Heart right ventricle (tissue), 16 donors: ENCODE results near the gene PNMA8B. TPM values are rescaled to one million over a fixed set of nuclear protein-coding genes. Genes with fewer than 3 reads are reported as not detected.

Source experiments
- ATAC-seq, 8 donors: fragments of 200-7000 bp; cut with Tn5 transposase; one replicate each; pipeline ENCODE4 v1.9.1; 2020; ENCODE audit warnings: mild to moderate bottlenecking in 8 of 8, moderate library complexity in 8 of 8, moderate number of reproducible peaks in 1 of 8
- DNase-seq, 2 donors: peaks; one replicate each; pipeline ENCODE4 v3.0.0-alpha.2; 2020
- H3K27ac ChIP-seq, 10 donors: fragments of 200-600 bp; sonication (generic) in 2 of 10; one replicate each; pipeline versions ENCODE4 v1.5.0 to v1.8.0; 2020 to 2022; ENCODE audit warnings: mild to moderate bottlenecking in 3 of 10
- H3K27me3 ChIP-seq, 7 donors: fragments of 200-600 bp; one replicate each; pipeline ENCODE4 v1.8.0; 2021 to 2022; ENCODE audit warnings: mild to moderate bottlenecking in 2 of 7
- H3K36me3 ChIP-seq, 9 donors: fragments of 200-600 bp; sonication (generic) in 1 of 9; one replicate each; pipeline versions ENCODE4 v1.5.0 to v1.8.0; 2020 to 2022; ENCODE audit warnings: mild to moderate bottlenecking in 2 of 9
- H3K4me1 ChIP-seq, 9 donors: fragments of 200-600 bp; sonication (generic) in 1 of 9; one replicate each; pipeline versions ENCODE4 v1.5.0 to v1.8.0; 2020 to 2022; ENCODE audit warnings: mild to moderate bottlenecking in 4 of 9
- H3K4me3 ChIP-seq, 10 donors: fragments of 200-600 bp; sonication (generic) in 2 of 10; one replicate each; pipeline versions ENCODE4 v1.5.0 to v1.8.0; 2020 to 2022; ENCODE audit warnings: mild to moderate bottlenecking in 7 of 10, moderate library complexity in 2 of 10
- H3K9me3 ChIP-seq, 11 donors: fragments of 200-600 bp in 10 of 11; sonication (generic) in 2 of 11; one replicate each; pipeline versions ENCODE4 v1.5.0 to v1.8.0; 2013 to 2022; ENCODE audit warnings: mild to moderate bottlenecking in 2 of 11, control low read depth in 1 of 11, moderate library complexity in 1 of 11
- WGBS, 2 donors: extraction: QIAGEN DNeasy Blood & Tissue Kit; methylation state at CpG; one replicate each; pipeline ENCODE4 v1.1.7; 2013; ENCODE audit warnings: inconsistent platforms in 1 of 2; 5-methylcytosine and 5-hydroxymethylcytosine counted together
- intact Hi-C, 10 donors: fragments of 100-400 bp; cut with DNase I; formaldehyde crosslinking; loops; one replicate each; pipeline versions ENCODE4 v1.11.1 to v1.14.2; 2022
- polyA plus RNA-seq, 2 donors: library from polyadenylated mRNA; stranded (reverse); fragments of 200-250 nt; gene quantifications; one replicate each; pipeline ENCODE4 v1.2.3, GENCODE V29; 2013
- total RNA-seq, 10 donors: library from RNA; stranded (reverse); fragmentation: NEBNext Ultra II Directional in 3 of 10; extraction: Animal tissue kit (Norgen Biotek cat#: 25700) in 3 of 10; gene quantifications; one replicate each; pipeline versions ENCODE4 v1.2.1 to v1.2.4, GENCODE V29; 2021 to 2023
- TF ChIP-seq, protein P1 (sequence below), 9 donors: fragments of 200-600 bp; sonication (generic) in 2 of 9; IDR thresholded peaks; one replicate each; pipeline versions ENCODE4 v1.5.0 to v1.8.0; 2021 to 2022; ENCODE audit warnings: antibody characterized with exemption in 9 of 9, mild to moderate bottlenecking in 5 of 9, moderate library complexity in 1 of 9
- donor health status: Arrhythmogenic right ventricular cardiomyopathy.
- donor health status: ischemic (EF 13 %, LVEDD 7.1; RV severe dilation, severe dysfunction).
- donor health status: healthy with polysubstance abuse.
- donor health status: DM: no; HTN: yes; CAD: no.
- donor health status: DM: no; HTN: no; CAD: no.
- donor health status: ischemic (EF 25% LVEDD 6.9; RV normal size, moderate dysfunction).
- donor health status: ischemic (EF 25% LVEDD 5.7; RV mildly dilated, moderate dysfunction).
- donor health status: healthy.
- donor health status: DM: yes; HTN: yes; CAD: no.
- donor health status: Ischemic cardiomyopathy.
- donor health status: ischemic (EF 35%, LVEDD 5.7; RV mildly dilated, moderate dysfunction).
- donor health status: nonischemic (EF 11% LVEDD 7.7; RV severe dilation, severe dysfunction).
- donor health status: DM: yes; HTN: yes; CAD: no.
- donor health status: PGD.
- donor health status: ischemic (EF 29% LVEDD 5.4; RV normal size, mild dysfunction).
- donor health status: nonischemic (EF 23%, LVEDD 6.1; RV moderate dilation, normal function).

Gene PNMA8B
- total and polyA plus RNA-seq, 12 donors: 0.37 to 0.95 (median 0.65) TPM

DNA sequence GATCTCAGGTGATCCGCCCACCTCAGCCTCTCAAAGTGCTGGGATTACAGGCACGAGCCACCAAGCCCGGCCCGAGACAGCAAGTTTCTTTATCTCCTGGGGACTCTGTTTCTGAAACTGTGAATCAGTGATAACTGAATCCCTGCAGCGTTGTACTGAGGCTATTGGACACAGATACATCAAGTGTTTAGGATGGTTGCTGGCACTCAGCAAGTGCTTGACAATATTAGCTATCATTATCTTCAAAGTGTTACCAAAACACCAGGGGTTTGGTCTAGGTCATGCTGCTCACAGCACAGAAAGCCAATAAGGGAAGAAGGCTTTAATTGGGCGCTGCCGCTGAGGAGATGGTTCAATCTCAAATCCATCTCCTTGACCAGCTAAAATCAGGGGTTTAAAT, 46.4 kb downstream of the PNMA8B start:
- no peak for ATAC-seq
- intact Hi-C loops: no loop called here

DNA sequence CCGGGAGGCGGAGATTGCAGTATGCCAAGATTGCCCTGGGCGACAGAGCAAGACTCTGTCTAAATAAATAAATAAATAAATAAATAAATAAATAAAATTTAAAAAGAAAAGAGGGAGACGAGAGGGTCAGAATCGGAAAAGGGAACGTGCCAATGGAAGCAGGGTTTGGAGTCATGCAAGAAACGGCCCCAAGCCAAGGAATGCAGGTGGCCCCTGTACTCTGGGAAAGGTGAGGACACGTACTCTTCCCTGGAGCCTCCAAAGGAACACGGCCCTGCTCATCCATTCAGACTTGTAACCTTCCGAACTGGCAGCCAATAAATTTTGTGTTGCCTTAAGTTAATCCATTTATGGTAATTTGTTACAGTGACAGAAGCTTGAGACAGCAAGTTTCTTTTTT, 47.1 kb downstream of the PNMA8B start:
- H3K27ac ChIP-seq: no peak overlapping the region
- intact Hi-C loops: no loop called here
- DNase-seq (no peak), ATAC-seq (no peak)
- H3K9me3 ChIP-seq: peaks cover 0 to 12% (median 0%) of the 10 kb centered on the region in 11 donors
- H3K27me3 ChIP-seq: no peaks in the 10 kb centered on the region
- TF ChIP-seq, protein P1, sequence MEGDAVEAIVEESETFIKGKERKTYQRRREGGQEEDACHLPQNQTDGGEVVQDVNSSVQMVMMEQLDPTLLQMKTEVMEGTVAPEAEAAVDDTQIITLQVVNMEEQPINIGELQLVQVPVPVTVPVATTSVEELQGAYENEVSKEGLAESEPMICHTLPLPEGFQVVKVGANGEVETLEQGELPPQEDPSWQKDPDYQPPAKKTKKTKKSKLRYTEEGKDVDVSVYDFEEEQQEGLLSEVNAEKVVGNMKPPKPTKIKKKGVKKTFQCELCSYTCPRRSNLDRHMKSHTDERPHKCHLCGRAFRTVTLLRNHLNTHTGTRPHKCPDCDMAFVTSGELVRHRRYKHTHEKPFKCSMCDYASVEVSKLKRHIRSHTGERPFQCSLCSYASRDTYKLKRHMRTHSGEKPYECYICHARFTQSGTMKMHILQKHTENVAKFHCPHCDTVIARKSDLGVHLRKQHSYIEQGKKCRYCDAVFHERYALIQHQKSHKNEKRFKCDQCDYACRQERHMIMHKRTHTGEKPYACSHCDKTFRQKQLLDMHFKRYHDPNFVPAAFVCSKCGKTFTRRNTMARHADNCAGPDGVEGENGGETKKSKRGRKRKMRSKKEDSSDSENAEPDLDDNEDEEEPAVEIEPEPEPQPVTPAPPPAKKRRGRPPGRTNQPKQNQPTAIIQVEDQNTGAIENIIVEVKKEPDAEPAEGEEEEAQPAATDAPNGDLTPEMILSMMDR (IDR thresholded peaks at IDR 0.05): no peak
- 88 to 93% methylated on average over 10 of the region's 10 CpGs for WGBS, 2 donors
- H3K36me3 ChIP-seq: no peaks in the 10 kb centered on the region
- no peak overlapping the region for H3K4me3 ChIP-seq
- peaks cover 0 to 19% (median 0%) of the 10 kb centered on the region in 9 donors for H3K4me1 ChIP-seq

More for the DNA sequence above, 46.4 kb downstream of the PNMA8B start:
- peaks cover 0 to 12% (median 0%) of the 10 kb centered on the region in 11 donors for H3K9me3 ChIP-seq
- TF ChIP-seq, protein P1 (IDR thresholded peaks at IDR 0.05): no peak
- 49 to 50% methylated on average over 7 of the region's 7 CpGs for WGBS, 2 donors
- no peak overlapping the region for H3K4me3 ChIP-seq
- no peak overlapping the region for H3K27ac ChIP-seq
- no peaks in the 10 kb centered on the region for H3K27me3 ChIP-seq
- no peaks in the 10 kb centered on the region for H3K36me3 ChIP-seq
- peaks cover 0 to 19% (median 0%) of the 10 kb centered on the region in 9 donors for H3K4me1 ChIP-seq
- DNase-seq: no peak

DNA sequence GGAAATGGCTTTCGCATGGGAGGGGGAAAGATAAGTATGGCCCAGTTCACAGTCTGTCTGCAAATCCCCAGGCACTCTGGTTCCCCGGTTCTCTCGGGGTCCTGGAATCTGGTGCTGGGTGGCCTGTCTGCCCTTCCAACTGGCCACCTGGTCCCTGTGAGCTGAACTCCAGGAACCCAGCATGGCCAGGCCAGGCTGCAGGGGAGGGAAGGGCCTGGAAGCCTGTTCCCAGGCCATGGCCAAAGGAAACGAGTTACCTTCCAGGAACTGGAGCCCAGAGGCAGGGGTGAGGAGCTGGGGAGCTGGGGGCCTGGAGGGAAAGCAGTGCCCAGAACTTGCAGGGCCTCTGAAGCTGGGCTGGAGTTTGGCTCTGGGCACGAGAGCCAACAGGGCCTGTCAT, 47.8 kb downstream of the PNMA8B start:
- Histone ChIP-seq H3K27ac (peak overlapping the region in 6 of 10 donors; percentile 22 to 62 (median 36)), H3K4me1 (peaks cover 0 to 24% (median 5%) of the 10 kb centered on the region in 9 donors), H3K9me3 (peaks cover 0 to 12% (median 0%) of the 10 kb centered on the region in 11 donors), H3K4me3 (no peak overlapping the region), H3K27me3 (no peaks in the 10 kb centered on the region), H3K36me3 (no peaks in the 10 kb centered on the region)
- peak; percentile 12 to 21 for DNase-seq
- TF ChIP-seq, protein P1 (IDR thresholded peaks at IDR 0.05): no peak
- ATAC-seq: peak in 6 of 8 donors; percentile 68 to 82 (median 75)
- intact Hi-C loops: no loop called here
- 54 to 60% methylated on average over 5 of the region's 5 CpGs for WGBS, 2 donors

DNA sequence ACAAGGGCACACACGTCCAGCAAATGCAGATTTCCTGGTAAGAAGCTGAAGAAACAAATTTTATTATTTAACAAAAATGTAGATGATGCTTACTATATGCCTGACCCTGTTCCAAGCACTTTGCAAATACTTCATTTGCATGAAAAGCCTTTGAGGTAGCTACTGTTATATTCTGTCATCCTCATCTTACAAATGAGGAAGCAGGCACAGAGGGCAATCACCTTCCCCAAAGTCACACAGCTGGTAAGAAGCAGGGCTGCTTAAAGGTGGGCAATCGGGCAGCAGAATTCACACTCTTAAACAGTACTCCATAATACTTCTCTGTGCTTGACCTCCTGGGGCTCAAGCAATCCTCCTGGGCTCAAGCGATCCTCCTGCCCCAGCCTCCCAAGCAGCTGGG, 48.7 kb downstream of the PNMA8B start:
- H3K27ac ChIP-seq: peak overlapping the region in 3 of 10 donors; percentile 34 to 62 (median 60)
- DNase-seq (no peak), ATAC-seq (no peak)
- TF ChIP-seq, protein P1 (IDR thresholded peaks at IDR 0.05): no peak
- peaks cover 0 to 32% (median 12%) of the 10 kb centered on the region in 9 donors for H3K4me1 ChIP-seq
- WGBS, 2 donors: 50 to 56% methylated on average over 3 of the region's 3 CpGs
- peaks cover 0 to 12% (median 0%) of the 10 kb centered on the region in 11 donors for H3K9me3 ChIP-seq
- no peaks in the 10 kb centered on the region for H3K27me3 ChIP-seq
- no peaks in the 10 kb centered on the region for H3K36me3 ChIP-seq
- H3K4me3 ChIP-seq: no peak overlapping the region
- intact Hi-C loops: no loop called here
